IMR-90 (cell line): ENCODE data around the gene EPC2.

ENCODE experiments used
- BHLHE40 ChIP-seq: fragments of 150-350 bp; IDR thresholded peaks from 2 replicates; pipeline ENCODE4 v1.6.1; 2016; ENCODE audit warnings: mild to moderate bottlenecking, low read depth, low read length
- CEBPB ChIP-seq: IDR thresholded peaks from 2 replicates; pipeline ENCODE4 v1.6.1; 2012; ENCODE audit warnings: low read depth, low read length, improper control_type of control experiment
- CHD1 ChIP-seq: IDR thresholded peaks from 2 replicates; pipeline ENCODE4 v1.6.1; 2012; ENCODE audit warnings: low read depth, low read length, improper control_type of control experiment
- CTCF ChIP-seq: conservative IDR thresholded peaks from 2 replicates; pipeline ENCODE4 v1.5.1; 2012; ENCODE audit warnings: mild to moderate bottlenecking, low read depth, low read length, improper control_type of control experiment
- ELK1 ChIP-seq: fragments of 150-350 bp; IDR thresholded peaks from 2 replicates; pipeline ENCODE4 v1.6.1; 2016; ENCODE audit warnings: low read depth, mild to moderate bottlenecking, low read length, moderate library complexity, borderline replicate concordance
- FOS ChIP-seq: fragments of 150-350 bp; IDR thresholded peaks from 2 replicates; pipeline ENCODE4 v1.6.1; 2016; ENCODE audit warnings: low read depth, low read length
- MXI1 ChIP-seq: IDR thresholded peaks from 2 replicates; pipeline ENCODE4 v1.6.1; 2012; ENCODE audit warnings: low read depth, mild to moderate bottlenecking, low read length, moderate library complexity, borderline replicate concordance
- POLR2A ChIP-seq: IDR thresholded peaks from 2 replicates; pipeline ENCODE4 v1.6.1; 2012; ENCODE audit warnings: mild to moderate bottlenecking, low read depth, low read length
- RAD21 ChIP-seq: IDR thresholded peaks from 2 replicates; pipeline ENCODE4 v1.6.1; 2012; ENCODE audit warnings: low read length, improper control_type of control experiment
- RCOR1 ChIP-seq: IDR thresholded peaks from 2 replicates; pipeline ENCODE4 v1.6.1; 2012; ENCODE audit warnings: mild to moderate bottlenecking, low read length, improper control_type of control experiment; ENCODE audit not compliant: insufficient replicate concordance
- RFX5 ChIP-seq: IDR thresholded peaks from 2 replicates; pipeline ENCODE4 v1.8.0; 2012; ENCODE audit warnings: low read depth, mild to moderate bottlenecking, low read length, moderate library complexity
- SMC3 ChIP-seq: fragments of 150-350 bp; IDR thresholded peaks from 2 replicates; pipeline ENCODE4 v1.6.1; 2016; ENCODE audit warnings: low read depth, mild to moderate bottlenecking, antibody characterized with exemption, low read length, moderate library complexity
- TF ChIP-seq, protein P1 (sequence below): fragments of 150-350 bp; IDR thresholded peaks from 2 replicates; pipeline ENCODE4 v1.6.1; 2017; ENCODE audit warnings: mild to moderate bottlenecking, antibody characterized with exemption, low read length, low read depth

GRCh38 chr2:148730085-148730484 lies 85.5 kb downstream of the EPC2 start:
- no peak for TF ChIP-seq CTCF
- no peak for TF ChIP-seq POLR2A
- no peak for TF ChIP-seq MXI1
- no peak for TF ChIP-seq RAD21
- TF ChIP-seq, protein P1, sequence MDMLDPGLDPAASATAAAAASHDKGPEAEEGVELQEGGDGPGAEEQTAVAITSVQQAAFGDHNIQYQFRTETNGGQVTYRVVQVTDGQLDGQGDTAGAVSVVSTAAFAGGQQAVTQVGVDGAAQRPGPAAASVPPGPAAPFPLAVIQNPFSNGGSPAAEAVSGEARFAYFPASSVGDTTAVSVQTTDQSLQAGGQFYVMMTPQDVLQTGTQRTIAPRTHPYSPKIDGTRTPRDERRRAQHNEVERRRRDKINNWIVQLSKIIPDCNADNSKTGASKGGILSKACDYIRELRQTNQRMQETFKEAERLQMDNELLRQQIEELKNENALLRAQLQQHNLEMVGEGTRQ: no peak
- no peak for TF ChIP-seq CHD1
- no peak for TF ChIP-seq CEBPB
- TF ChIP-seq ELK1: no peak
- TF ChIP-seq FOS: no peak
- TF ChIP-seq RFX5: no peak
- no peak for TF ChIP-seq SMC3
- TF ChIP-seq BHLHE40: no peak
- no peak for TF ChIP-seq RCOR1
